GM12801 (cell line): ENCODE results near the gene LIN54.

Experiments used
- CTCF ChIP-seq: IDR thresholded peaks from one replicate; pipeline ENCODE4 v1.5.1; 2011; ENCODE audit warnings: control low read depth; ENCODE audit not compliant: insufficient read length; ENCODE audit errors: extremely low read depth

The LIN54 gene

GRCh38 chr4:82891707-82892466 is 118.7 kb downstream of the LIN54 start:
- TF ChIP-seq CTCF = no peak

GRCh38 chr4:82890901-82891706 is 119.5 kb downstream of the LIN54 start, which contains the start of gene SEC31A:
Gene SEC31A, minus strand, starts transcription at chr4:82891153. Its CDS starts 9,217 bp downstream, at chr4:82881936.
- no peak for TF ChIP-seq CTCF

- no peak for TF ChIP-seq CTCF
These were observed 120.1 kb downstream of the LIN54 start for GRCh38 chr4:82890528-82890900.

- TF ChIP-seq CTCF = no peak
These were observed 121.3 kb downstream of the LIN54 start for GRCh38 chr4:82889287-82889686.

GRCh38 chr4:82886147-82886942 is 124.3 kb downstream of the LIN54 start:
- no peak for TF ChIP-seq CTCF

GRCh38 chr4:82885410-82885809 is 125.2 kb downstream of the LIN54 start:
- TF ChIP-seq CTCF = no peak
